ENCODE data around the gene CEP70.

DNA sequence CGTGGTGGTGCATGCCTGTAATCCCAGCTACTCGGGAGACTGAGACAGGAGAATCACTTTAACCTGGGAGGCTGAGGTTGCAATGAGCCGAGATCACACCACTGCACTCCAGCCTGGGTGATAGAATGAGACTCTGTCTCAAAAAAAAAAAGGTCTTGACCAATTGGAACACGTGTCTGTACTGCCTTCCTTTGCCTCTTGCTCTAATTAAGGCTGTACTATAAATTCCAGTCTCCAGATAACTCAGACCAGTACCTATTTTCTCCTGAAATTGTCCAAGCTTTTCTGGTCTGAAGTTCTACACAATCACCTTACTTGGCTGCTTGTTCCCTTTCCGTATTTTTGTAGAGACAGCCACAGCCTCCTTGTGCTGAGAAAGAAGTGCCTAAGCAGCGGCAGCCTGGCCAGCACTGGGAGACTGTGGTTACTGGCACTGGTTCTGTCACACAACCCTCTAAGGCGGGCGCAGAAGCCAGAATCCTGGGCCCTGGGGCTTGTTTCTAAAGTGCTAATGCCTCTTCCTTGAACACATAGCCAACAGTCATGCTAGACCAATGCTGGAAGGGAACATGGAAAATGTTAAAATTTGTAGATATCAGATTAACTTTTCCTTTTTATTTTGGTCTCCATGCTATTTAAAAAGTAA, 6.2 kb upstream of the CEP70 start:
- TF ChIP-seq, protein P1, sequence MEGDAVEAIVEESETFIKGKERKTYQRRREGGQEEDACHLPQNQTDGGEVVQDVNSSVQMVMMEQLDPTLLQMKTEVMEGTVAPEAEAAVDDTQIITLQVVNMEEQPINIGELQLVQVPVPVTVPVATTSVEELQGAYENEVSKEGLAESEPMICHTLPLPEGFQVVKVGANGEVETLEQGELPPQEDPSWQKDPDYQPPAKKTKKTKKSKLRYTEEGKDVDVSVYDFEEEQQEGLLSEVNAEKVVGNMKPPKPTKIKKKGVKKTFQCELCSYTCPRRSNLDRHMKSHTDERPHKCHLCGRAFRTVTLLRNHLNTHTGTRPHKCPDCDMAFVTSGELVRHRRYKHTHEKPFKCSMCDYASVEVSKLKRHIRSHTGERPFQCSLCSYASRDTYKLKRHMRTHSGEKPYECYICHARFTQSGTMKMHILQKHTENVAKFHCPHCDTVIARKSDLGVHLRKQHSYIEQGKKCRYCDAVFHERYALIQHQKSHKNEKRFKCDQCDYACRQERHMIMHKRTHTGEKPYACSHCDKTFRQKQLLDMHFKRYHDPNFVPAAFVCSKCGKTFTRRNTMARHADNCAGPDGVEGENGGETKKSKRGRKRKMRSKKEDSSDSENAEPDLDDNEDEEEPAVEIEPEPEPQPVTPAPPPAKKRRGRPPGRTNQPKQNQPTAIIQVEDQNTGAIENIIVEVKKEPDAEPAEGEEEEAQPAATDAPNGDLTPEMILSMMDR (conservative IDR thresholded peaks at IDR 0.05 in 1 of 2, IDR thresholded peaks at IDR 0.05 in 1 of 2; ENCODE audit: extremely low read depth in 1 of 2, insufficient read depth in 1 of 2, low read depth in 1 of 2, low read length in 2 of 2), result no peak
- TF ChIP-seq EZH2 (IDR thresholded peaks at IDR 0.05; ENCODE audit: borderline replicate concordance, low read length), result no peak
